K562 (cell line): ENCODE data around the gene ARPC4. TPM values are rescaled to one million over a fixed set of nuclear protein-coding genes. Genes with fewer than 3 reads are reported as not detected.

Experiments
- ATF1 ChIP-seq, 2 experiments: fragments of 450-650 bp in 1 of 2; IDR thresholded peaks; 2 replicates each; pipeline ENCODE4 v1.6.1; 2016; ENCODE audit warnings: missing compliant biosample characterization in 1 of 2, missing genetic modification characterization in 1 of 2
- HOXB6 ChIP-seq: fragments of 250-450 bp; sonication (Bioruptor Pico); IDR thresholded peaks from 2 replicates; pipeline ENCODE4 v1.5.1; 2022; ENCODE audit warnings: mild to moderate bottlenecking, borderline replicate concordance
- RBM39 ChIP-seq: fragments of 200-400 bp; formaldehyde crosslinking; optimal IDR thresholded peaks from 2 replicates; pipeline ENCODE3; 2018; ENCODE audit warnings: low read depth, low read length
- SMAD3 ChIP-seq: fragments of 450-650 bp; formaldehyde crosslinking; conservative IDR thresholded peaks from 2 replicates; pipeline ENCODE4 v1.4.0; 2020; ENCODE audit warnings: mild to moderate bottlenecking
- SMAD4 ChIP-seq: fragments of 250-450 bp; sonication (Bioruptor Pico); conservative IDR thresholded peaks from 2 replicates; pipeline ENCODE4 v1.8.0; 2021; ENCODE audit warnings: inconsistent platforms, mild to moderate bottlenecking, moderate library complexity
- SRF ChIP-seq, 2 experiments: fragments of 250-450, 450-650 bp in 1 of 2; sonication (Bioruptor Pico) in 1 of 2; sonication (generic) in 1 of 2; formaldehyde crosslinking; IDR thresholded peaks; 2 replicates each; pipeline versions ENCODE4 v1.5.0 to v1.5.1; 2020 to 2022; ENCODE audit warnings: mild to moderate bottlenecking in 1 of 2, missing genetic modification reagents in 1 of 2
- TSC22D4 ChIP-seq: fragments of 450-650 bp; IDR thresholded peaks from 2 replicates; pipeline ENCODE4 v1.6.1; 2016; ENCODE audit warnings: missing genetic modification characterization, missing biosample characterization, control low read depth
- YY1 ChIP-seq, 3 experiments: IDR thresholded peaks; 2 replicates each; pipeline ENCODE4 v1.6.1; 2011; ENCODE audit warnings: low read length in 2 of 3, mild to moderate bottlenecking in 2 of 3, moderate library complexity in 2 of 3, borderline replicate concordance in 1 of 3, control low read depth in 1 of 3, low read depth in 1 of 3; ENCODE audit not compliant: insufficient read depth in 3 of 3, insufficient replicate concordance in 2 of 3, control insufficient read depth in 1 of 3, insufficient read length in 1 of 3; ENCODE audit errors: extremely low read depth in 1 of 3
- ZBTB33 ChIP-seq: sonication (generic); formaldehyde crosslinking; IDR thresholded peaks from 2 replicates; pipeline ENCODE4 v1.8.1; 2023; ENCODE audit warnings: mild to moderate bottlenecking, missing genetic modification reagents
- ZKSCAN1 ChIP-seq: fragments of 150-350 bp; IDR thresholded peaks from 2 replicates; pipeline ENCODE4 v1.6.1; 2016; ENCODE audit warnings: low read depth, low read length
- ZNF347 ChIP-seq: fragments of 450-650 bp; formaldehyde crosslinking; IDR thresholded peaks from 2 replicates; pipeline ENCODE4 v1.4.0; 2020; ENCODE audit warnings: low read depth, mild to moderate bottlenecking, moderate library complexity
- polyA plus RNA-seq, 8 experiments: library from polyadenylated mRNA; depleted of rRNA in 4 of 8; stranded (reverse) in 5 of 8; unstranded in 3 of 8; fragments of >200 nt; fragmentation: Nextera tagmentation in 2 of 8; fragmentation: Illumina TruSeq in 1 of 8; extraction: Ambion mirVana in 2 of 8; extraction: Trizol in 1 of 8; gene quantifications; 2 replicates each; pipeline versions ENCODE4 v1.2.1 to v1.2.3, GENCODE V29; 2011 to 2014; ENCODE audit warnings: inconsistent platforms in 1 of 8, missing spikeins in 1 of 8
- total RNA-seq, 7 experiments: library from RNA; depleted of rRNA in 6 of 7; stranded (reverse); fragments of >200 nt in 6 of 7; fragmentation: Illumina TruSeq in 2 of 7; extraction: Trizol in 2 of 7; gene quantifications; 2 replicates each; pipeline versions ENCODE4 v1.2.1 to v1.2.3, GENCODE V29; 2011 to 2021; ENCODE audit warnings: low replicate concordance in 1 of 7
- TF ChIP-seq, protein P1 (sequence below): fragments of 200-800 bp; sonication (Bioruptor generic); IDR thresholded peaks from 2 replicates; pipeline ENCODE4 v1.6.1; 2017; ENCODE audit warnings: missing genetic modification characterization, missing compliant biosample characterization

Gene ARPC4
- total and polyA plus RNA-seq, 9 of the 15 experiments (the other 6 are each of a cell fraction or from before 2014, with no cell fraction given) = 20.1 to 153 (median 119) TPM

DNA sequence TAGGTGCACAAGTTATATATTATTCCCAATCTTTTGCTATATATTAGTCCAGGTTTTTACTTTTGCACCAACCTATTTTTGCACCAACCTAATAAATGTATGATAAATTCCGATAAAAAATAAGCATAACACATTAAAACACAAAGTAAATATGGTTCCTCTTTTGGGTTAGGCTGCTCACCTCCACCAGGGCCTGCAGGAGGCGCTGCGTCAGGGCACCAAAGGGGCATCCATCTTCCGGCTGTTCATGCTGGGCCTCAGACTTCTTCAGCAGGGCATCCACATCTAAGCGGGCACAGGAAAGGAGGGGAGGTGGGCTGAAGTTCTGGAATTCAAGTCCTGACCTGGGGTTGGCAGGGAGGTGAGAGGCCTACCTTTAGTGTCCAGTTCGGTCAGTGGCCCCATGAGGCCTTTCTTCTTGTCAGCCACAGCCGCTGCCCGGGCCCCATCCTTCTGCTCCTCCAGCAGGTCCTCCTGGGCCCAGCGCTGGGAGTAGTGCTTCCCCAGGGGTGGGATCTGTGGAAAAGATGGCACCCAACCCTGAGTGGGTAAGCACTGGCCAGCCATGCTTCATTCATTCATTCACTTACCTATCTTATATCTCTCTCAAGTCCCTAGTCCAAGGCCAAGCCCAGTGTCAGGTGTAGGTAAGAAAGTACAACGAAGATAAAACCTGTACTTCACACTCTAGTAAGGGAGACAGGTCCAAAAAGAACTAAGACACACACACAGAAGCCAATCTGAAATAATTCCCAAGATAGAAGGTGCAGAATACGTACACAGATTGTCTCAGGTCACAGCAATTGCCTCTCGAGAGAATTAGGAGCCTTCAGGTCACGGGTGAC lies 5.8 kb upstream of the ARPC4 start (continued):
- TF ChIP-seq ZBTB33 (CRISPR knock-in tag) = no peak
- 0 out of 2 replicates have a peak, but pooled peaks have one; percentile 35 for TF ChIP-seq ZKSCAN1
- TF ChIP-seq, protein P1, sequence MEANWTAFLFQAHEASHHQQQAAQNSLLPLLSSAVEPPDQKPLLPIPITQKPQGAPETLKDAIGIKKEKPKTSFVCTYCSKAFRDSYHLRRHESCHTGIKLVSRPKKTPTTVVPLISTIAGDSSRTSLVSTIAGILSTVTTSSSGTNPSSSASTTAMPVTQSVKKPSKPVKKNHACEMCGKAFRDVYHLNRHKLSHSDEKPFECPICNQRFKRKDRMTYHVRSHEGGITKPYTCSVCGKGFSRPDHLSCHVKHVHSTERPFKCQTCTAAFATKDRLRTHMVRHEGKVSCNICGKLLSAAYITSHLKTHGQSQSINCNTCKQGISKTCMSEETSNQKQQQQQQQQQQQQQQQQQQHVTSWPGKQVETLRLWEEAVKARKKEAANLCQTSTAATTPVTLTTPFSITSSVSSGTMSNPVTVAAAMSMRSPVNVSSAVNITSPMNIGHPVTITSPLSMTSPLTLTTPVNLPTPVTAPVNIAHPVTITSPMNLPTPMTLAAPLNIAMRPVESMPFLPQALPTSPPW (CRISPR knock-in tag) = 0 out of 2 replicates have a peak, but pooled peaks have one; percentile 6
- 0 out of 2 replicates have a peak, but pooled peaks have one; percentile 18 for TF ChIP-seq SMAD4 (CRISPR knock-in tag)
- TF ChIP-seq SMAD3 = no peak
- no peak for TF ChIP-seq ATF1 (CRISPR knock-in tag; IDR thresholded peaks at IDR 0.05)
- no peak for TF ChIP-seq ATF1 (tag; IDR thresholded peaks at IDR 0.05)
- no peak for TF ChIP-seq HOXB6 (CRISPR knock-in tag)
- TF ChIP-seq RBM39 = no peak
- peak in 2 of 3 experiments; percentile 63 to 80 for TF ChIP-seq YY1 (IDR thresholded peaks at IDR 0.05; ENCODE audit: borderline replicate concordance in 1 of 3, control insufficient read depth in 1 of 3, extremely low read depth in 1 of 3, insufficient read depth in 3 of 3, insufficient read length in 1 of 3, insufficient replicate concordance in 2 of 3, low read depth in 1 of 3, low read length in 2 of 3)
- no peak for TF ChIP-seq SRF (CRISPR knock-in tag; IDR thresholded peaks at IDR 0.05)
- 0 out of 2 replicates have a peak, but pooled peaks have one; percentile 44 for TF ChIP-seq ZNF347 (CRISPR knock-in tag)
- TF ChIP-seq TSC22D4 (tag) = no peak
